ENCODE measurements around the gene ELFN2.

ELFN2 gene

DNA sequence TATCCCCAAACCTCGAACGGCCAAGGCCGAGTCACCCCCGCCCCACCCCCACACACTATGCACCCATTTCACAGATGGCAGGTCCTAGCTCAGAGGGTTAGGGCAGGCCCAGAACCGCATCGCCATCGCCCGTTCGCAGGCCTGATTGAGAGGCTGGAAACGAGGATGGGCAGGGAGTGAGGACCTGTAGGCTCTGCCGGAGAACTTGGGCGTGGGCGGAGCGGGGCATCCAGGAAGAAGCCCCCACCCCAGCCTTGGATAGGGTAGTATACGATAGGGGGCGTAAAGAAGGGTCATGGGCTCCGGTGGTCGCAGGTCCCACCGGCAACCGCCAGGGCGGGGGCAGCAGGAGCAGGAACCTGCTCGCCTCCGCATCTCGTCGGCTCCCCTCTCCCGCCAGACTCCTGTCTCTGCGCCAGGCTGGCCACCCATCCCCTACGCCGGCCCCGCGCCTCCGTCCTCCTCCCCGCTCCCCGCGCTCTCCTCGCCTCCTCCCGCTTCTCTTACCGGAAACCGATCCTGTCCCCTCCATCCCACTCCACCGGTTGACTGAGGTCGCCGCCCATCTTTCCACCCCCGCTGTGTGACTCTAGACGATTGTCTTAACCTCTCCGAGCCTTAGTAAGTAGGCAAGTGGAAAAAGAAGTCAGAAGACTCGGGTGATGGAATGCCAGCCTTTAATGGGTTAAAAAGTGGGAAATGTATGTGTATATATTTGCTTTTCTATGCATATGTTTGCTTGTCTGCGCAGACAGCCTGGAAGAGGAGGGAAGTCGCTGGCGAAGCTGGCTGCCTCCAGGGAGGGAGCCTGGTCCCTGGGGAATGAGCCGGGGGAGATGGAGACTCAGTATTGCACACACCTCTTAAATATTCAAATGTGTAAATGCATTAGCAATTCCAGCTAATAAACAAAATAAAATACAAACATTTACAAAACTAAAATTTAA, 92.1 kb downstream of the ELFN2 start:
- CTCF ChIA-PET, result interaction anchor here (1.0 to 7.7 kb wide), 4 partner anchors 17 to 232 kb away, joined by 3 to 53 read pairs (median 4); no protein-coding TSS in a partner anchor

DNA sequence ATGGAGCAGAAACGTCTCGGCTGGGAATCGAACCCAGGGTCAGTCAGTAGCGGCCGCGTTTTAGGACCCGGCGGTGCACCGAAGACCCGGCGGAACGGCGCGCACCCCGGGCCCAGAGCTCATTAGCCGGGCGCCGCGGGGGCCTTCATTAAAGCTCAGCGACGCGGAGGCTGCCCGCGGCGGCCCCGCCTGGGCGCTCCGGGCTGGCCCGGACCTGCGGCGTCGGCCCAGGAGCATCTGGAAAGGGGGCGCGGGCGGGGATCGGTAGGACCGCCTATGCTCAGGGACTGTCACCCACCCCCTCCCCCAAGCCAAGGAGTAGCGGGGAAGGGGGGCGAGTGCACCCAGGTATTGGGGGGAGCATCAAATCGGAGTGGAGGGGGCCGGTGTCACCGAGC, 92.8 kb downstream of the ELFN2 start:
- POLR2A ChIA-PET, result no interaction called here
- TF ChIP-seq, protein P1, sequence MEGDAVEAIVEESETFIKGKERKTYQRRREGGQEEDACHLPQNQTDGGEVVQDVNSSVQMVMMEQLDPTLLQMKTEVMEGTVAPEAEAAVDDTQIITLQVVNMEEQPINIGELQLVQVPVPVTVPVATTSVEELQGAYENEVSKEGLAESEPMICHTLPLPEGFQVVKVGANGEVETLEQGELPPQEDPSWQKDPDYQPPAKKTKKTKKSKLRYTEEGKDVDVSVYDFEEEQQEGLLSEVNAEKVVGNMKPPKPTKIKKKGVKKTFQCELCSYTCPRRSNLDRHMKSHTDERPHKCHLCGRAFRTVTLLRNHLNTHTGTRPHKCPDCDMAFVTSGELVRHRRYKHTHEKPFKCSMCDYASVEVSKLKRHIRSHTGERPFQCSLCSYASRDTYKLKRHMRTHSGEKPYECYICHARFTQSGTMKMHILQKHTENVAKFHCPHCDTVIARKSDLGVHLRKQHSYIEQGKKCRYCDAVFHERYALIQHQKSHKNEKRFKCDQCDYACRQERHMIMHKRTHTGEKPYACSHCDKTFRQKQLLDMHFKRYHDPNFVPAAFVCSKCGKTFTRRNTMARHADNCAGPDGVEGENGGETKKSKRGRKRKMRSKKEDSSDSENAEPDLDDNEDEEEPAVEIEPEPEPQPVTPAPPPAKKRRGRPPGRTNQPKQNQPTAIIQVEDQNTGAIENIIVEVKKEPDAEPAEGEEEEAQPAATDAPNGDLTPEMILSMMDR (IDR thresholded peaks at IDR 0.05; ENCODE audit: control extremely low read depth, extremely low read depth, low read depth, missing control alignments), result no peak
- no peak for DNase-seq (ENCODE audit: extremely low spot score)
- CTCF ChIA-PET, result interaction anchor here (0.8 to 7.7 kb wide), 6 partner anchors 11 to 232 kb away, joined by 3 to 53 read pairs (median 4); no protein-coding TSS in a partner anchor

More for the DNA sequence above, 92.1 kb downstream of the ELFN2 start:
- TF ChIP-seq, protein P1 (IDR thresholded peaks at IDR 0.05; ENCODE audit: control extremely low read depth, extremely low read depth, low read depth, missing control alignments), result no peak
- POLR2A ChIA-PET, result no interaction called here
- DNase-seq (ENCODE audit: extremely low spot score), result no peak

DNA sequence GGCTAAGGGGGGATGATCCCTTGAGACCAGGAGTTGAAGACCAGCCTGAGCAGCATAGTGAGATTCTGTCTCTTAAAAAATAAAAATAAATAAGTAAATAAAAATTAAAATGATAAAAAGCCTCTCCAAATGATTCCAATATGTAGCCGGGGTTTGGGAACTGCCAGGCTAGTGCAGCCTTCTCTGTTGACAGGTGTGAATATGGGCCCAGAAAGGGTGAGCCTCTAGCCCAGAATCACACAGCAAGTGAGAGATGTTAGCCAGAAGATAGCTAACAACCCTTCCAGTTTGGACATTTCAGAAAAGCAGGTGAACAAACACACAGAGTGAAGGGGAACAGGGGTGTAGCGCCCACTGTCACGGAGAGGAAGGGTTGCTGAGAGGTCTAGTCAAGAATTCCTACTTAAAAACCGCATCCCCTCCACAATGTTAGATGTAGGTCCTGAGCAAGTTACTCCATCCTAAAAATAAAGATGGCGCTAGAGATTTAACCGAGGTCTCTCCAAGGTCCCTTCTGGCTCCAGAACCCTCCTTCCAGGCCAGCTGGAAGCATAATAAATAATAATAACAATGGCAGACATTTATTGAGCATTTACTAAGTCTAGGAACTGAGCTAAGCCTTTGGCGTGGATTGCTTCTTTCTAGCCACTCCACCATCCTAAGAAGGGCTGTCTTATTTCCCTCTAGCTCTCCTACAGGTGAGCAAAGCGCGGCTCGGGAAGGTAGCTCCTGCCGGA, 93.4 kb downstream of the ELFN2 start:
- TF ChIP-seq, protein P1 (IDR thresholded peaks at IDR 0.05; ENCODE audit: control extremely low read depth, extremely low read depth, low read depth, missing control alignments), result no peak
- no peak for DNase-seq (ENCODE audit: extremely low spot score)
- ChIA-PET POLR2A (no interaction called here), CTCF (interaction anchor here (0.8 to 7.7 kb wide), 8 partner anchors 10 to 233 kb away, joined by 3 to 53 read pairs (median 4); no protein-coding TSS in a partner anchor)

DNA sequence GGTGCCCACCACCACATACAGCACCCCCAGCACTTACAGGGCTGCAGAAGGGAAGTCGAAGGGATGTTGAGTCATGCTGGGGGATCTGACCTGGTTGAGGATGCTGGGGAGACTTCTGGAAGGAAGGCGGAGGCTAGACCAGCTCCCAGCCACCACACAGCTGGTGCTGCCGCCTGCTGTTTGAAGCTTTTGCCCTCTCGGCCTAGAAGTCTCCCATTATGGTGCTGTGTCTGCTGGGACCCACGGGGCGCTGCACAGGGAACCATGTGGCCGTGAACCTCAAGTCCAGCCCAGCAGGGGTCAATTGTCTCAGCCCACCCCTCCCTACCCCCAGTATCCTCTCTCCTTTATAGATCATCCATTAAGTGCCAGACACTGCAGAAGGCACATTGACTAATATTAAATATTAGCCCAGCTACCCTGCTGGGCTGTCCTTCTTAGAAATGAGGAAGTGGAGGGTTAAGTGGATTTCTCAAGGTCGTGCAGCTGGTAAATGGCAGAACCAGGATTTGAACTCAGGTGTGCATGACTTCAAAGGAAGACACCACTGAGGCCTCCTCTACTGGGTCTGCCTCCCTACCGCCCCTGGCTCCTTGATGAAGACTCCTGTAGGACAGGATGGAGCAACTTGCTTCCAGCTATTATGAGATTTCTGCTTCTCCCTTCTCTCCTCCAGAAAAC, 95.3 kb downstream of the ELFN2 start:
- TF ChIP-seq, protein P1 (IDR thresholded peaks at IDR 0.05; ENCODE audit: control extremely low read depth, extremely low read depth, low read depth, missing control alignments), result no peak
- POLR2A ChIA-PET, result no interaction called here
- CTCF ChIA-PET, result interaction anchor here (1.0 to 7.7 kb wide), 3 partner anchors 8 to 230 kb away, joined by 3 to 53 read pairs (median 3); no protein-coding TSS in a partner anchor
- DNase-seq (ENCODE audit: extremely low spot score), result no peak

DNA sequence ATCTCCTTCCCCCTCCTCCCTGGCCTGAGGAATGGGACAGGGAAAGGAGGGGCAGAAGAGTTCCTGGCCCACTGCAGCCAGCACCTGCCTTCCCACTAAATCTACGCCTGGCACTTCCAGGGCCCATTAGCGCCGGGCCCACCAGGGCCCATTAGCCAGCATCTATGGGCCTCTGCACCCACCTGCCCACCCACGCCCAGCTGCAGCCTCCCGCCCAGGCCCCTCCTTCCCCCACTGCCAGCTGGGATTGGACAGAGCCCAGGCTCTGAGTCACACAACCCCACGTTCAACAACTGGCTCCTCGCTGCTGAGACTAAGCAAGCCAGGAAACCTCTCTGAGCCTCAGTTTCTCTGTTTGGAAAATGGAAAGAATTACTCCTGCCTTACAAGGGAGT, 96.2 kb downstream of the ELFN2 start:
- TF ChIP-seq, protein P1 (IDR thresholded peaks at IDR 0.05; ENCODE audit: control extremely low read depth, extremely low read depth, low read depth, missing control alignments), result no peak
- CTCF ChIA-PET, result interaction anchor here (1.1 to 7.7 kb wide), 4 partner anchors 12 to 99 kb away, joined by 3 to 53 read pairs (median 4); no protein-coding TSS in a partner anchor

More for the DNA sequence above, 96.2 kb downstream of the ELFN2 start:
- DNase-seq (ENCODE audit: extremely low spot score), result no peak
- POLR2A ChIA-PET, result no interaction called here
